ENCODE data around the gene MBOAT1.

MBOAT1 gene

GRCh38 chr6:20169119-20169557, 43.1 kb downstream of the MBOAT1 start:
- no peak for TF ChIP-seq CTCF (IDR thresholded peaks at IDR 0.05; ENCODE audit: control extremely low read depth, extremely low read depth, low read depth, missing control alignments)
- CTCF ChIA-PET: no interaction called here
- POLR2A ChIA-PET: no interaction called here
- no peak for DNase-seq (ENCODE audit: extremely low spot score)

GRCh38 chr6:20168690-20169089, 43.6 kb downstream of the MBOAT1 start:
- DNase-seq (ENCODE audit: extremely low spot score): no peak
- ChIA-PET POLR2A (no interaction called here), CTCF (no interaction called here)
- no peak for TF ChIP-seq CTCF (IDR thresholded peaks at IDR 0.05; ENCODE audit: control extremely low read depth, extremely low read depth, low read depth, missing control alignments)

GRCh38 chr6:20167601-20168000, 44.7 kb downstream of the MBOAT1 start:
- no peak for TF ChIP-seq CTCF (IDR thresholded peaks at IDR 0.05; ENCODE audit: control extremely low read depth, extremely low read depth, low read depth, missing control alignments)
- no peak for DNase-seq (ENCODE audit: extremely low spot score)
- ChIA-PET POLR2A (no interaction called here), CTCF (interaction anchor here (1.2 to 1.6 kb wide), 3 partner anchors 22 to 42 kb away, joined by 3 to 6 read pairs (median 3); no protein-coding TSS in a partner anchor)

GRCh38 chr6:20166210-20166609, 46.1 kb downstream of the MBOAT1 start:
- no peak for TF ChIP-seq CTCF (IDR thresholded peaks at IDR 0.05; ENCODE audit: control extremely low read depth, extremely low read depth, low read depth, missing control alignments)
- DNase-seq (ENCODE audit: extremely low spot score): no peak
- CTCF ChIA-PET: interaction anchor here (1.6 to 1.9 kb wide), 2 partner anchors 40 kb away, joined by 6 read pairs; no protein-coding TSS in a partner anchor
- POLR2A ChIA-PET: no interaction called here

GRCh38 chr6:20162515-20162914, 49.8 kb downstream of the MBOAT1 start:
- DNase-seq (ENCODE audit: extremely low spot score): no peak
- ChIA-PET CTCF (interaction anchor here (1.0 to 1.1 kb wide), 3 partner anchors 13 to 36 kb away, joined by 3 read pairs; no protein-coding TSS in a partner anchor), POLR2A (no interaction called here)
- TF ChIP-seq CTCF (IDR thresholded peaks at IDR 0.05; ENCODE audit: control extremely low read depth, extremely low read depth, low read depth, missing control alignments): no peak

- POLR2A ChIA-PET: no interaction called here
- no peak for TF ChIP-seq CTCF (IDR thresholded peaks at IDR 0.05; ENCODE audit: control extremely low read depth, extremely low read depth, low read depth, missing control alignments)
- DNase-seq (ENCODE audit: extremely low spot score): no peak
- CTCF ChIA-PET: interaction anchor here (1.0 to 1.1 kb wide), 3 partner anchors 11 to 34 kb away, joined by 3 to 5 read pairs (median 4); no protein-coding TSS in a partner anchor
These were observed 51.6 kb downstream of the MBOAT1 start for GRCh38 chr6:20160541-20161283.
